HepG2 (cell line): ENCODE results near the gene SMLR1. TPM values are rescaled to one million over a fixed set of nuclear protein-coding genes. Genes with fewer than 3 reads are reported as not detected.
A peak's percentile ranks its signal among the peaks of the same experiment; 100 is the strongest.

Experiments used
- AGO2 ChIP-seq: fragments of 200-400 bp; formaldehyde crosslinking; optimal IDR thresholded peaks from 2 replicates; pipeline ENCODE3; 2017; ENCODE audit warnings: mild to moderate bottlenecking, low read depth, low read length, moderate library complexity
- E2F2 ChIP-seq: sonication (generic); formaldehyde crosslinking; IDR thresholded peaks from 2 replicates; pipeline ENCODE4 v1.4.0; 2020; ENCODE audit warnings: missing genetic modification reagents, borderline replicate concordance
- FOXC1 ChIP-seq: sonication (generic); formaldehyde crosslinking; IDR thresholded peaks from 2 replicates; pipeline ENCODE4 v1.8.0; 2022; ENCODE audit warnings: mild to moderate bottlenecking, missing genetic modification reagents, borderline replicate concordance
- HOXA5 ChIP-seq: sonication (generic); formaldehyde crosslinking; IDR thresholded peaks from 2 replicates; pipeline ENCODE4 v1.4.0; 2020; ENCODE audit warnings: missing genetic modification reagents
- KLF15 ChIP-seq: sonication (generic); formaldehyde crosslinking; IDR thresholded peaks from 2 replicates; pipeline ENCODE4 v1.8.1; 2023; ENCODE audit warnings: borderline replicate concordance, mild to moderate bottlenecking, inconsistent platforms, missing genetic modification reagents, mixed read lengths
- KLF6 ChIP-seq: IDR thresholded peaks from 2 replicates; pipeline ENCODE4 v1.8.0; 2016; ENCODE audit warnings: missing biosample characterization, missing genetic modification reagents
- MLLT10 ChIP-seq: sonication (generic); formaldehyde crosslinking; IDR thresholded peaks from 2 replicates; pipeline ENCODE4 v1.4.0; 2020; ENCODE audit warnings: missing genetic modification reagents
- SP5 ChIP-seq: IDR thresholded peaks from 2 replicates; pipeline ENCODE4 v1.6.1; 2016; ENCODE audit warnings: low read depth, borderline replicate concordance
- STAG1 ChIP-seq: sonication (generic); formaldehyde crosslinking; IDR thresholded peaks from 2 replicates; pipeline ENCODE4 v1.4.0; 2020; ENCODE audit warnings: missing genetic modification reagents
- ZHX1 ChIP-seq: sonication (generic); formaldehyde crosslinking; IDR thresholded peaks from 2 replicates; pipeline ENCODE4 v1.8.1; 2022; ENCODE audit warnings: low read depth, mild to moderate bottlenecking, missing genetic modification reagents
- ZMYM3 ChIP-seq: sonication (generic); formaldehyde crosslinking; IDR thresholded peaks from 2 replicates; pipeline ENCODE4 v1.5.1; 2020; ENCODE audit warnings: mild to moderate bottlenecking, missing genetic modification reagents
- ZNF367 ChIP-seq: sonication (generic); formaldehyde crosslinking; IDR thresholded peaks from 2 replicates; pipeline ENCODE4 v1.4.0; 2020; ENCODE audit warnings: missing genetic modification reagents, borderline replicate concordance
- ZNF703 ChIP-seq: sonication (generic); formaldehyde crosslinking; IDR thresholded peaks from 2 replicates; pipeline ENCODE4 v1.5.1; 2020; ENCODE audit warnings: missing genetic modification reagents, mild to moderate bottlenecking, moderate library complexity, borderline replicate concordance
- ZSCAN9 ChIP-seq: IDR thresholded peaks from 2 replicates; pipeline ENCODE4 v1.6.1; 2016; ENCODE audit warnings: borderline replicate concordance
- polyA plus RNA-seq, 8 experiments: library from polyadenylated mRNA; depleted of rRNA in 3 of 8; stranded (reverse) in 7 of 8; unstranded in 1 of 8; fragments of >200 nt; fragmentation: Illumina TruSeq in 4 of 8; extraction: Trizol in 4 of 8; gene quantifications; 2 replicates each; pipeline versions ENCODE4 v1.2.1 to v1.2.3, GENCODE V29; 2011 to 2016; ENCODE audit warnings: low read depth in 4 of 8, missing spikeins in 1 of 8, mixed read lengths in 1 of 8; ENCODE audit not compliant: insufficient read depth in 1 of 8
- total RNA-seq, 5 experiments: library from RNA; depleted of rRNA; stranded (reverse); fragments of >200 nt; fragmentation: Illumina TruSeq; extraction: Trizol; gene quantifications; 2 replicates each; pipeline ENCODE4 v1.2.3, GENCODE V29; 2016; ENCODE audit warnings: low read depth in 1 of 5
- TF ChIP-seq, protein P1 (sequence below): sonication (generic); formaldehyde crosslinking; IDR thresholded peaks from 2 replicates; pipeline ENCODE4 v1.5.0; 2020; ENCODE audit warnings: mild to moderate bottlenecking, missing genetic modification reagents
- TF ChIP-seq, protein P2 (sequence below): fragments of 450-650 bp; IDR thresholded peaks from 2 replicates; pipeline ENCODE4 v1.6.1; 2017; ENCODE audit warnings: mild to moderate bottlenecking
- TF ChIP-seq, protein P3 (sequence below): IDR thresholded peaks from 2 replicates; pipeline ENCODE4 v1.6.1; 2016; ENCODE audit warnings: control low read depth

Gene SMLR1
- total and polyA plus RNA-seq, 2 of the 13 experiments (the other 11 are each of a cell fraction or from before 2014, with no cell fraction given), result 41.8 to 104 TPM

DNA sequence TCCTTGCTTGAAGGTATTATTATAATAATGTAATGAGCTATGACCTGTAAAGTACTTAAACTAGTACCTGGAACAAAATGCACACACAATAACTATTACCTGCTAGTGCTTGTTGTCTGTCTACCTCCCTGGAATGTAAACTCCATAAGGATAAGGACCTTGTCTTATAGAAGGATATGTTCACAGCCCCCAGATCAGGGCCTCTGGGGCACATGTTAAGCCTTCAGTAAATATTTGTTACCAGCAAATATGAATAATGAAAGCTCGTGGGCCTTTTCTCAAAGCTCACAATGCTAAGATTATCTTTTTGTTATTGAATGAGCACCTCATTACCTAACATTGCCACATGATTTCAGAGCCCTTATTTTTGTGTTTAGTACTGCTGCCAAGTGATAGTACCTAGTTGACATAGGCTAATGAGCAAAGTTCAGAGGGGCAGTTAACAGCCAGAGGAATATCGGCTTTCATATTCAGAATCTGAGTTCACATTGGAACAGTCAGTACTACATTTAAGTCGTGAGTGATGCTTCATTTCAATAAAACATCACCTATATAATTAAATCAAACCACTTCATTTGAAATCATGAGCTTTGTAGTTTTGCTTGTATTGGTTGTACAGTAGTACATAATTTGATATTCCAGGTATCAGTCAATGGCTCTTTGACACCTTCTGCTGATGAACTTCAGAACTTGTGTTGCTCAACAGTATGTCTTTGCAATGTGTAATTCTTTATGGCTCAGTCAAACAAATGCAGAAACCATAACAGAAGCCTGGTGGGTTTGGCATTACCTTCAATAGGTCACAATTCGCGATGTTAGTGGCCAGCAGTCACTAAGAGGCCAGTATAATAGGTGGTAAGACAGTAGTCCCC, 11.8 kb upstream of the SMLR1 start (continued):
- no peak for TF ChIP-seq ZHX1
- TF ChIP-seq AGO2, result no peak
- TF ChIP-seq KLF6 (CRISPR knock-in tag), result 0 out of 2 replicates have a peak, but pooled peaks have one; percentile 36
- no peak for TF ChIP-seq FOXC1
- TF ChIP-seq, protein P1, sequence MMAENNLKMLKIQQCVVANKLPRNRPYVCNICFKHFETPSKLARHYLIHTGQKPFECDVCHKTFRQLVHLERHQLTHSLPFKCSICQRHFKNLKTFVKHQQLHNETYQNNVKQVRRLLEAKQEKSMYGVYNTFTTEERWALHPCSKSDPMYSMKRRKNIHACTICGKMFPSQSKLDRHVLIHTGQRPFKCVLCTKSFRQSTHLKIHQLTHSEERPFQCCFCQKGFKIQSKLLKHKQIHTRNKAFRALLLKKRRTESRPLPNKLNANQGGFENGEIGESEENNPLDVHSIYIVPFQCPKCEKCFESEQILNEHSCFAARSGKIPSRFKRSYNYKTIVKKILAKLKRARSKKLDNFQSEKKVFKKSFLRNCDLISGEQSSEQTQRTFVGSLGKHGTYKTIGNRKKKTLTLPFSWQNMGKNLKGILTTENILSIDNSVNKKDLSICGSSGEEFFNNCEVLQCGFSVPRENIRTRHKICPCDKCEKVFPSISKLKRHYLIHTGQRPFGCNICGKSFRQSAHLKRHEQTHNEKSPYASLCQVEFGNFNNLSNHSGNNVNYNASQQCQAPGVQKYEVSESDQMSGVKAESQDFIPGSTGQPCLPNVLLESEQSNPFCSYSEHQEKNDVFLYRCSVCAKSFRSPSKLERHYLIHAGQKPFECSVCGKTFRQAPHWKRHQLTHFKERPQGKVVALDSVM, result peak; percentile 63
- peak; percentile 67 for TF ChIP-seq ZMYM3
- peak; percentile 92 for TF ChIP-seq HOXA5 (CRISPR knock-in tag)
- TF ChIP-seq, protein P2, sequence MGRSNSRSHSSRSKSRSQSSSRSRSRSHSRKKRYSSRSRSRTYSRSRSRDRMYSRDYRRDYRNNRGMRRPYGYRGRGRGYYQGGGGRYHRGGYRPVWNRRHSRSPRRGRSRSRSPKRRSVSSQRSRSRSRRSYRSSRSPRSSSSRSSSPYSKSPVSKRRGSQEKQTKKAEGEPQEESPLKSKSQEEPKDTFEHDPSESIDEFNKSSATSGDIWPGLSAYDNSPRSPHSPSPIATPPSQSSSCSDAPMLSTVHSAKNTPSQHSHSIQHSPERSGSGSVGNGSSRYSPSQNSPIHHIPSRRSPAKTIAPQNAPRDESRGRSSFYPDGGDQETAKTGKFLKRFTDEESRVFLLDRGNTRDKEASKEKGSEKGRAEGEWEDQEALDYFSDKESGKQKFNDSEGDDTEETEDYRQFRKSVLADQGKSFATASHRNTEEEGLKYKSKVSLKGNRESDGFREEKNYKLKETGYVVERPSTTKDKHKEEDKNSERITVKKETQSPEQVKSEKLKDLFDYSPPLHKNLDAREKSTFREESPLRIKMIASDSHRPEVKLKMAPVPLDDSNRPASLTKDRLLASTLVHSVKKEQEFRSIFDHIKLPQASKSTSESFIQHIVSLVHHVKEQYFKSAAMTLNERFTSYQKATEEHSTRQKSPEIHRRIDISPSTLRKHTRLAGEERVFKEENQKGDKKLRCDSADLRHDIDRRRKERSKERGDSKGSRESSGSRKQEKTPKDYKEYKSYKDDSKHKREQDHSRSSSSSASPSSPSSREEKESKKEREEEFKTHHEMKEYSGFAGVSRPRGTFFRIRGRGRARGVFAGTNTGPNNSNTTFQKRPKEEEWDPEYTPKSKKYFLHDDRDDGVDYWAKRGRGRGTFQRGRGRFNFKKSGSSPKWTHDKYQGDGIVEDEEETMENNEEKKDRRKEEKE, result no peak
- TF ChIP-seq E2F2, result no peak
- TF ChIP-seq, protein P3, sequence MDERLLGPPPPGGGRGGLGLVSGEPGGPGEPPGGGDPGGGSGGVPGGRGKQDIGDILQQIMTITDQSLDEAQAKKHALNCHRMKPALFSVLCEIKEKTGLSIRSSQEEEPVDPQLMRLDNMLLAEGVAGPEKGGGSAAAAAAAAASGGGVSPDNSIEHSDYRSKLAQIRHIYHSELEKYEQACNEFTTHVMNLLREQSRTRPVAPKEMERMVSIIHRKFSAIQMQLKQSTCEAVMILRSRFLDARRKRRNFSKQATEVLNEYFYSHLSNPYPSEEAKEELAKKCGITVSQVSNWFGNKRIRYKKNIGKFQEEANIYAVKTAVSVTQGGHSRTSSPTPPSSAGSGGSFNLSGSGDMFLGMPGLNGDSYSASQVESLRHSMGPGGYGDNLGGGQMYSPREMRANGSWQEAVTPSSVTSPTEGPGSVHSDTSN (CRISPR knock-in tag), result 0 out of 2 replicates have a peak, but pooled peaks have one; percentile 38
- TF ChIP-seq ZSCAN9, result peak; percentile 99
- no peak for TF ChIP-seq SP5 (CRISPR knock-in tag)
- TF ChIP-seq ZNF703 (CRISPR knock-in tag), result peak; percentile 79; the same call in 1 of the 2 replicates
- no peak for TF ChIP-seq ZNF367
- TF ChIP-seq KLF15 (CRISPR knock-in tag), result no peak
- peak; percentile 10; the same call in 1 of the 2 replicates for TF ChIP-seq STAG1 (CRISPR knock-in tag)
- no peak for TF ChIP-seq MLLT10 (CRISPR knock-in tag)
